Astrocyte of the spinal cord (primary cell): ENCODE measurements around the gene SLC12A4.

Experiments used
- DNase-seq: peaks from one replicate; pipeline ENCODE4 v3.0.0; 2011; ENCODE audit warnings: low read depth, low spot score
- H3K4me3 ChIP-seq: 2 replicates; pipeline ENCODE4 v1.5.1; 2011; ENCODE audit warnings: low read depth, mild to moderate bottlenecking, low read length, moderate library complexity
- CTCF ChIP-seq: IDR thresholded peaks from 2 replicates; pipeline ENCODE4 v1.5.1; 2012; ENCODE audit warnings: low read depth, mild to moderate bottlenecking, low read length, inconsistent platforms
- in situ Hi-C: cut with HindIII; loops from 2 replicates; pipeline ENCODE4 v1.10.0; 2017; ENCODE audit warnings: low sequenced_read_pairs

The SLC12A4 gene

GRCh38 chr16:67966549-67967182 is 1.8 kb downstream of the SLC12A4 start:
- H3K4me3 ChIP-seq = peak overlapping the region; percentile 92
- no peak for DNase-seq
- in situ Hi-C loops = no loop called here
- no peak for TF ChIP-seq CTCF

GRCh38 chr16:67965668-67966548 is 2.5 kb downstream of the SLC12A4 start:
- H3K4me3 ChIP-seq = peak overlapping the region; percentile 92
- no peak for TF ChIP-seq CTCF
- in situ Hi-C loops = no loop called here
- DNase-seq = no peak

GRCh38 chr16:67964477-67965131 is 3.8 kb downstream of the SLC12A4 start:
- no peak for DNase-seq
- in situ Hi-C loops = no loop called here
- no peak for TF ChIP-seq CTCF
- no peak overlapping the region for H3K4me3 ChIP-seq

- no peak overlapping the region for H3K4me3 ChIP-seq
- DNase-seq = no peak
- in situ Hi-C loops = no loop called here
- TF ChIP-seq CTCF = no peak
Measured at GRCh38 chr16:67963662-67964321, 4.6 kb downstream of the SLC12A4 start.

- H3K4me3 ChIP-seq = no peak overlapping the region
- no peak for DNase-seq
- no peak for TF ChIP-seq CTCF
- in situ Hi-C loops = no loop called here
Measured at GRCh38 chr16:67963292-67963661, 5.2 kb downstream of the SLC12A4 start.

GRCh38 chr16:67962135-67962534 is 6.3 kb downstream of the SLC12A4 start:
- no peak for TF ChIP-seq CTCF
- no peak for DNase-seq
- in situ Hi-C loops = no loop called here
- H3K4me3 ChIP-seq = no peak overlapping the region
